HUES64 (cell line): ENCODE data around the gene MOG. TPM values are rescaled to one million over a fixed set of nuclear protein-coding genes. Genes with fewer than 3 reads are reported as not detected.

ENCODE experiments used
- H3K27ac ChIP-seq: 2 replicates; pipeline ENCODE4 v1.7.0; 2013; ENCODE audit warnings: low read depth, low read length, inconsistent platforms
- H3K27me3 ChIP-seq: 2 replicates; pipeline ENCODE4 v1.6.1; 2013; ENCODE audit warnings: mild to moderate bottlenecking, low read length; ENCODE audit not compliant: insufficient read depth
- H3K36me3 ChIP-seq: 2 replicates; pipeline ENCODE4 v1.6.1; 2013; ENCODE audit warnings: mild to moderate bottlenecking, low read length; ENCODE audit not compliant: insufficient read depth
- H3K4me1 ChIP-seq: 2 replicates; pipeline ENCODE4 v1.6.1; 2013; ENCODE audit warnings: mild to moderate bottlenecking, low read length, moderate library complexity; ENCODE audit not compliant: insufficient read depth
- H3K4me3 ChIP-seq: 2 replicates; pipeline ENCODE4 v1.5.1; 2013; ENCODE audit warnings: mild to moderate bottlenecking, low read length, moderate library complexity
- H3K9ac ChIP-seq: 2 replicates; pipeline ENCODE4 v1.6.1; 2013; ENCODE audit warnings: mild to moderate bottlenecking, low read depth, low read length
- H3K9me3 ChIP-seq: 2 replicates; pipeline ENCODE4 v1.6.1; 2013; ENCODE audit warnings: low read depth, low read length; ENCODE audit not compliant: insufficient read depth
- WGBS: fragments of 150-250, 120-280 bp; methylation state at CpG from one replicate; pipeline ENCODE4 v1.1.7; 2013; ENCODE audit warnings: missing lambda C conversion rate; 5-methylcytosine and 5-hydroxymethylcytosine counted together
- polyA plus RNA-seq, 2 experiments: library from polyadenylated mRNA; stranded (reverse); fragments of 50-300 nt; gene quantifications; one replicate each; pipeline ENCODE4 v1.2.3, GENCODE V29; 2013

MOG gene
- polyA plus RNA-seq (2013, experiment 1 of 2): 0.40 TPM
- polyA plus RNA-seq (2013, experiment 2 of 2): 0.44 TPM

GRCh38 chr6:29656798-29657197, at the start of gene MOG:
Gene MOG (plus strand): TSS chr6:29657092. CDS start chr6:29657210, 118 bp downstream.
- no peaks in the 10 kb centered on the region for H3K27me3 ChIP-seq
- no peaks in the 10 kb centered on the region for H3K36me3 ChIP-seq
- WGBS: 85% methylated on average over 4 of the region's 4 CpGs
- no peak within 1 kb of the TSS for H3K27ac ChIP-seq
- peaks cover 37% of the 10 kb centered on the region for H3K4me1 ChIP-seq
- H3K9me3 ChIP-seq: no peaks in the 10 kb centered on the region
- no peak within 1 kb of the TSS for H3K4me3 ChIP-seq
- H3K9ac ChIP-seq: no peak within 1 kb of the TSS

DNA sequence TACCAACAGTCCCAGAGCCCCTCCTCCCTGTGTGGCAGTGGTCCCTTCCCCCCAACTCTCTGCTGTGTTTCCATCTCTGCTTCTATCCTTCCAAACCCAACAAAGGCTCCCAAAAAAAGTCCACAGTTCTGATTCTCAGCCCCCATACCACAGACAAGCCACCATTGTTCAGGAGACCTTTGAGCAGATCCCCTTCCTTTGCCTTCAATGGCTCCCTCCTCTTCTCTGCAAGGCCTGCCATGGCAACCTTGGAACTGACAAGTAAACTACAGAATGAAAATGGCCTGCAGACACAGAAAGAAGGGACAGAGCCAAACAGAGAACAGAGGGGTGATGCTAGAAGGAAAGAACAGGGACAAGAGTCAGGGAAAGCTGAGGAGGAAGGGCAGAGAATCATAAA, 48.8 kb upstream of the MOG start:
- Histone ChIP-seq H3K4me3 (no peak overlapping the region), H3K4me1 (no peaks in the 10 kb centered on the region), H3K9me3 (no peaks in the 10 kb centered on the region), H3K9ac (no peak overlapping the region), H3K27ac (no peak overlapping the region), H3K36me3 (peaks cover 100% of the 10 kb centered on the region), H3K27me3 (no peaks in the 10 kb centered on the region)

GRCh38 chr6:29610540-29610939, 46.4 kb upstream of the MOG start:
- H3K9me3 ChIP-seq: no peaks in the 10 kb centered on the region
- WGBS: 90% methylated on average over 4 of the region's 4 CpGs
- no peak overlapping the region for H3K27ac ChIP-seq
- H3K4me3 ChIP-seq: no peak overlapping the region
- no peaks in the 10 kb centered on the region for H3K4me1 ChIP-seq
- H3K9ac ChIP-seq: no peak overlapping the region
- no peaks in the 10 kb centered on the region for H3K27me3 ChIP-seq
- H3K36me3 ChIP-seq: peaks cover 100% of the 10 kb centered on the region

DNA sequence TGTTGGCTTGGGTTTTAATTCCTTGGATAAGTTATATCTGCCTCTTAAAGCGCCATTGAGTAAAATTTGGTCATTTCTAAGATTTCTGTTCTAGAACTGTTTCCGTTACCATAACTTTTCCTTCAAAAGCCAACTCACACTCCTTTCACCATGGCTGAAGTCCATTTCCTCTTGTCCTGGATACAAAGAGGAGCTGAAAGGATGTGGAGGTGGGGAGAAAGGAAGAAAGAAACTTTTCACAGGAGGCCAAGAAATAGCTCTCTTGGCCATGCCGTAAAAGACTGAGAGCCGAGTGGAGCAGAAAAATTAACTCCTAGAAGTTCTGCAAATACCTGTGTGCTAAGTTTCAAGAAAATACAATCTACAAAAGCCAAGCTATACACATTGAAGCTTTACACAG, 45.5 kb upstream of the MOG start:
- Histone ChIP-seq H3K4me3 (no peak overlapping the region), H3K4me1 (no peaks in the 10 kb centered on the region), H3K27ac (no peak overlapping the region), H3K36me3 (peaks cover 96% of the 10 kb centered on the region), H3K27me3 (no peaks in the 10 kb centered on the region), H3K9me3 (no peaks in the 10 kb centered on the region), H3K9ac (no peak overlapping the region)
- 99% methylated on average over 4 of the region's 4 CpGs for WGBS

GRCh38 chr6:29617782-29618554, 38.9 kb upstream of the MOG start:
- WGBS: 91% methylated on average over 6 of the region's 8 CpGs
- H3K9ac ChIP-seq: no peak overlapping the region
- H3K4me3 ChIP-seq: no peak overlapping the region
- H3K4me1 ChIP-seq: peaks cover 12% of the 10 kb centered on the region
- no peaks in the 10 kb centered on the region for H3K27me3 ChIP-seq
- no peaks in the 10 kb centered on the region for H3K9me3 ChIP-seq
- H3K27ac ChIP-seq: no peak overlapping the region
- peaks cover 95% of the 10 kb centered on the region for H3K36me3 ChIP-seq

DNA sequence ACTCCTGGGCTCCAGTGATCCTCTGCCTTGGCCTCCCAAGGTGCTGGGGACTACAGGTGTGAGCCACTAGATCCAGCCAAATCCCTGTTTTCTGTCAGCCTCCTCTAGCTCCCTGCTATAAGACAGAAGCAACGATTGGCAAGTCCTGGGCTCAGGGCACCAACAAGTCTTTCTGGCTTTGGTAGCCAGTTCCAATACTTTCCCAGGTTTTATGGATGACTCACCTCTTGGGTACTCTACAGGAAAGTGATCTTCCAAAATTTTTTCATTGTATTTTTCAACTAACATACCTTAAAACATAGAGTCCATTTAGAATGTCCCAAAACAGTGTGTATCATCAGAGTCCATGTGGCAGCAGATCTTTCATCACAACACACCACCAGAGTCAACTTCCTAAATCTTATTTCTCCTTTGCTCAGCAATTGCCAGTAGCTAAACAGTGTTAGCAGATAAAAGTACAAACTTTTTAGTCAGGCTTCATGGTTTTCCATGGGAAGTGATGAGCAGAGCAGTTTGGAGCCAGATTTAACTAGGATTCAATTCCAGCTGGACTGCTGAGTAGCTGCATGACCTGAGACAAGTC, 37.2 kb upstream of the MOG start:
- H3K9me3 ChIP-seq: no peaks in the 10 kb centered on the region
- peaks cover 29% of the 10 kb centered on the region for H3K4me1 ChIP-seq
- no peak overlapping the region for H3K4me3 ChIP-seq
- WGBS: 97% methylated on average over 1 of the region's 1 CpG
- no peak overlapping the region for H3K9ac ChIP-seq
- no peak overlapping the region; the same call in 1 of the 2 replicates for H3K27ac ChIP-seq
- no peaks in the 10 kb centered on the region for H3K27me3 ChIP-seq
- peaks cover 91% of the 10 kb centered on the region for H3K36me3 ChIP-seq

GRCh38 chr6:29620630-29621029, 36.3 kb upstream of the MOG start:
- H3K9me3 ChIP-seq: no peaks in the 10 kb centered on the region
- H3K27me3 ChIP-seq: no peaks in the 10 kb centered on the region
- H3K4me3 ChIP-seq: no peak overlapping the region
- H3K27ac ChIP-seq: no peak overlapping the region
- peaks cover 81% of the 10 kb centered on the region for H3K36me3 ChIP-seq
- WGBS: 91% methylated on average over 4 of the region's 4 CpGs
- peaks cover 38% of the 10 kb centered on the region for H3K4me1 ChIP-seq
- no peak overlapping the region for H3K9ac ChIP-seq

DNA sequence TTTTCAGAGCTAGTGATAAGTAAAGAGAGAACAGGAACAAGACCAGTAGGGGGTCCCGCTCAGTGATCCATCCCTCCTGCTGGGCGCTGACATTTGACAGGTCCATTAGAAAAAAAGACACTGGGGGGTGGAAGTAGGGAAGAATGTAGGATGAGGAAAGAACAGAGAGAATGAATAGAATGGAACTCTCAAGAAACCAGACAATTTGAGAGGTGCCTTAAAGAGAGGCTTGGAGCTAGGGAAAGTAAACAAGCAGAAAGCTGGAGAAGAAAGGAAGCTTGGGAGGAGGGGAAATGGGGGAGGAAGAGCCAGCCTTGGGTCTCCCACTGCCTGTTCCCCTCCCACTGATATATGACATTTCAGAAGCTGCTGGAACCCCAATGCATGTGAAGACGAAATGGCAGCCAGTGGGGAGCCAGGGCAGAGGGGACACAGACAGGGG, 32.4 kb upstream of the MOG start:
- peak overlapping the region; percentile 80 for H3K4me3 ChIP-seq
- H3K9ac ChIP-seq: peak overlapping the region; percentile 12; the same call in 1 of the 2 replicates
- no peaks in the 10 kb centered on the region for H3K9me3 ChIP-seq
- H3K27ac ChIP-seq: peak overlapping the region; percentile 83
- H3K27me3 ChIP-seq: no peaks in the 10 kb centered on the region
- peaks cover 53% of the 10 kb centered on the region for H3K4me1 ChIP-seq
- peaks cover 47% of the 10 kb centered on the region for H3K36me3 ChIP-seq
- under 1% methylated on average over 3 of the region's 3 CpGs for WGBS

DNA sequence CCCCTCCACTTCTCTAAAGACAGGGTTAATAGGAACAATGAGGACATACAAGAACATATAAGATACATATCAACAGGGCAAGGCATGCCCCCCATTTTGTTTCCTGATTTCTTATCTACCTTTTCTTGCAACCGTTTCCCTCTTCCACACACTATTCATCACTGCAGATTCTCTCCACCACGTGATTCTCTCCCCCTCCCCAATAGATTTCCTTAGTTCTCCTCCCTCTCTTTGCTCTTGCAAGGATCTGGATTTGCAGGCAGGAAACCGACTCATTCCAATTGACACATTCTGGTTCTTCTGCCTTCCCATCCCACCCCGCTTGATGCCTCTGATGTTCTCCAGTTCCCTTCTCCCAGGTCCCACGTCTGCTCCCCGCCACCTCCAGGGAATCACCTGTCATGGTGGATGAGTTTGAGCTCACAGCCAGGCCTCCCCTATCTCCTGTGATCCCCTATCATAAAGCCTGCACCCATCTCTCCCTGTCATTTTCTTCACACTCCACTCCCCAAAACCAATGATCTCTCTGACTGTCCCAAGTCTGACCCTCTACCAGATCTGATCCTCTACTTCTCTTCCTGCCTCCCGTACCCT, 31.5 kb upstream of the MOG start:
- H3K4me3 ChIP-seq: peak overlapping the region; percentile 80

DNA sequence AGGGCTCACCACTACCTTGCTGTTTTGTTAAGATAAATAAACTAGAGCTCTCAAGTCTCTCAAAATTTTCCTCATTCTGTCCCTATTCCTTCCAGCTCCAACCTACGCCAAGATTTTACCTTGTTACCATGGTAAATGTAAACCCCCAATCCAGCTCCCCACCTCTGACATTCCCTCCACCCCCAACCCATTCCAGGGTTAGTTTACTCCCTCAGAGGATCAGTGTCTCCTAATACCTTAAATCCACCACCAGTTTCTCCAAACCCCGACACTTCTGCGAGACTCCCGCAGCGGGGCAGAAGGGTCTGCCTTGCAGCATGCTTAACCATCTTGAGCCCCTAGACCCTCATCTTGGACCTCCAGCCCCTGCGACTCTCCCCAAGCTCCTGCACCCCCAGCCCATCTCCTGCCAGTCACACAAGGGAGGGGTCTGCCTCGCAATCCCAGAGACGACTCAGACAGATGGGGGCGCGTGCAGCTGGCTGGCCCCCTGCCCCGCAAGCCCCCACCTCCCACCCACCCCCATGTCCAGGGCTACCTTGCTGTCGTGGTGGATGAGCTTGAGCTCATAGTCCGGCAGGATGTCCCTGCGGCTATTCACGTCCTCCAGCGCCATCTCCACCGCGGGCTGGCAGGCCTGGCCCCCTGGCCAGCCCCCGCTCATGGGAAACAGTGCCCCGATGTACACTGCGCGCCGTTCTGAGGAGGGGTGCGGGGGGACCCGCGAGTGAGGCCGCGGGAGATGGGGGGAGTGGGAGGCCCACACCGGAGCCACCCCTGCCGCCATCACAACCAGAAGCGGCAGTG, 29.7 kb upstream of the MOG start:
- Histone ChIP-seq H3K27me3 (no peaks in the 10 kb centered on the region), H3K9ac (peak overlapping the region; percentile 84), H3K27ac (peak overlapping the region; percentile 86), H3K36me3 (peaks cover 21% of the 10 kb centered on the region), H3K4me3 (peak overlapping the region; percentile 80), H3K4me1 (peaks cover 73% of the 10 kb centered on the region), H3K9me3 (no peaks in the 10 kb centered on the region)
- WGBS: under 1% methylated on average over 31 of the region's 31 CpGs

More for the DNA sequence above, 31.5 kb upstream of the MOG start:
- 14% methylated on average over 7 of the region's 7 CpGs for WGBS
- Histone ChIP-seq H3K27me3 (no peaks in the 10 kb centered on the region), H3K9ac (peak overlapping the region; percentile 12; the same call in 1 of the 2 replicates), H3K9me3 (no peaks in the 10 kb centered on the region), H3K27ac (peak overlapping the region; percentile 83), H3K36me3 (peaks cover 38% of the 10 kb centered on the region), H3K4me1 (peaks cover 62% of the 10 kb centered on the region)
